GM21723 (cell line): ENCODE data around the gene HOXD4.

ENCODE experiments used
- ATAC-seq: cut with Tn5 transposase; IDR thresholded peaks from one replicate; pipeline ENCODE4 v1.9.1; 2021; ENCODE audit warnings: mild to moderate bottlenecking, moderate library complexity; ENCODE audit not compliant: unreplicated experiment

The HOXD4 gene

DNA sequence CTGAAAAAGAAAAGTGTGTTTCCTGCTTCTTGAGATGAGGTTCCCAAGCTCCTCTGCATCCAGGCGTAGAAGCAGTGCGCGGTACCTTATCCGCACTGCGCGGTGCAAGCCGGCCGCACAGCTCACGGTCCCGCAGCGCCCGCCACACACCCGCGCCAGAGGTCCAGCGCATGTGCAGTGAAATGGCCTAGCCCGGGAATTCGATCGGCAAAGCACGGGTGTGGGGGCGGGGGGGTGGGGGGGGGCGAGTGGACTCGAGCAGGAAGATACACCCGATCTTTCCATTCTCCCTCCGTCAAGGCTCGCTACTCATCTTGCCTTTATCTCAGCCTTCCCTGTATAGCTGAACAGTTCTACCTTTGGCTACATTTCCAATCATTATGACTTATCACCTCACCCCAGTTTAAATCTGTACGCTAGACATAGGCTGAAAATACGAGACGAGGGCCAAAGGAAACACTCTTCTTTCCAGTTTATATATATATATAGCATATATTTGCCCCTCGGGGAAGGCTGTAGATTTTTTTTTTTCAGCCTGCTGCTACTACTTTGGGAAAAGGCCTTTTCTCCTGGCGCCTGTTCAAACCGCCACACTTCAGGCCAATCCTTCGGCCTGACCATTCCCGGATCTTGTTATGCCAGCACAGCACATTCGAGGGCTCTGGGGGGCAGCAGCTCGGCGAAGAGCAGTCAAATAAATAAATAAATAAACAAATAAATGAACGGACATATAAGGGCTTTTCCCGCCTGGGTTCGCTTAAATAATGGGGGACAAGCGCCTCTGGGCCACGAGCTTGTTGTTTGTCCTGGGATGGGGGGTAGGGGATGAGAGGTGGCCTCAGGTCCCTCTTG, 11.5 kb upstream of the HOXD4 start:
- ATAC-seq: no peak

DNA sequence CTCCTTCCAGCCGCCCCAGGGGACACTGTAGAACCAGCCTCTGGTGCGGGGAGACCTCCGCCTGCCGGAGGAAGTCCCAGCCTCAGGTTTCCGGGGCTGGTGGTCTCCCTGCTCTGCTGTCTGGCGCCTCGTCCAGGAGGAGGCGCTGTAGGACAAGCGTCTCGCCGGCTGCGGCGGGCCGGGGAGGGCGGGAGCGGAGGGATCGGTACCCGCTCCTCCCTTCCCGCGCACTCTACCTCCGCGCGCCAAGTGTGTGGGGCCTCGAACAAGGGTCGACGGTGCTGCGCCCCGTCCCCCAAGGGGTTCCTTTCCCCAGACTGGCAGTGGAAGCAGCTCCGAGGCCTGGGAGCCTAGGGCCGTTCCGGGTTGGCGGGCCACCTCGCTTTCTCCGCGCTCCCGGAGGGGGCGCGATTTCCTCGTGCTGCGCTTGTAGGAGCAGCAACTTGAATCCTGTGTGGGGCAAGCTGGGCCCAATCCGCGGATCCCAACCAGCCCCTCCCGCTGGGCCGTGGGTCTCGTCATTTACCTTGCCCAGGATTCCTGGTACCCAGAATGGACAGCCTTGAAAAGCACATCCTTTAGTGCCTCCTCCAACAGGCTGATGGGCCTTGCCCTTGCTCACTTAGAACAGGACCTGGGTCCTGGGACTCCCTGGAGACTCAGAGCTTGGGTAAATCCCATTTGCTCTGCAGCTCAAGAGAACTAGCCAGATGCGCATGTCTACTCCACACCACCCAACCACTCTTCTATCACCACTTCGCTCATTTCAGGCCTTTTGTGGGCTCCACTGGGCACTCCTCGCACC, 10.6 kb upstream of the HOXD4 start:
- ATAC-seq: peak; percentile 98

DNA sequence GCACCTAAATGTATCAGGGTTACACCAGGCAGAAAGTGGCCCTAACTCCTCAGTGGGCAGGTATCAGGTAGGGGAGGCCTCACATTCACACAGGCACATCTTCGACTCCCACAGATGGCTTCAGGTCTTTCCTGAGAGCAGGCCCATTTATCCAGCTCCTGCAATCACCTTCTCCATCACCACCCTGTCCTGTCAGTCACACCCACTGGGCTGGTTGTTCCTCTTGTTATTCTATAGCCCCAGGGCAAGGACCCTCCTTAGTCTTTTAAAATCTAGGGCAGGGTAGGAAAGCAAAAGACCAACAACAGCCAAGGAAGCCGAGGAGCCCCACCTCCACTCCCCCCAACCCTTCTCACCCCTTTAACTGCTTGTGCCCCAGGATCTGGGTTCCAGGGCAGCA, 9.1 kb upstream of the HOXD4 start:
- ATAC-seq: no peak

DNA sequence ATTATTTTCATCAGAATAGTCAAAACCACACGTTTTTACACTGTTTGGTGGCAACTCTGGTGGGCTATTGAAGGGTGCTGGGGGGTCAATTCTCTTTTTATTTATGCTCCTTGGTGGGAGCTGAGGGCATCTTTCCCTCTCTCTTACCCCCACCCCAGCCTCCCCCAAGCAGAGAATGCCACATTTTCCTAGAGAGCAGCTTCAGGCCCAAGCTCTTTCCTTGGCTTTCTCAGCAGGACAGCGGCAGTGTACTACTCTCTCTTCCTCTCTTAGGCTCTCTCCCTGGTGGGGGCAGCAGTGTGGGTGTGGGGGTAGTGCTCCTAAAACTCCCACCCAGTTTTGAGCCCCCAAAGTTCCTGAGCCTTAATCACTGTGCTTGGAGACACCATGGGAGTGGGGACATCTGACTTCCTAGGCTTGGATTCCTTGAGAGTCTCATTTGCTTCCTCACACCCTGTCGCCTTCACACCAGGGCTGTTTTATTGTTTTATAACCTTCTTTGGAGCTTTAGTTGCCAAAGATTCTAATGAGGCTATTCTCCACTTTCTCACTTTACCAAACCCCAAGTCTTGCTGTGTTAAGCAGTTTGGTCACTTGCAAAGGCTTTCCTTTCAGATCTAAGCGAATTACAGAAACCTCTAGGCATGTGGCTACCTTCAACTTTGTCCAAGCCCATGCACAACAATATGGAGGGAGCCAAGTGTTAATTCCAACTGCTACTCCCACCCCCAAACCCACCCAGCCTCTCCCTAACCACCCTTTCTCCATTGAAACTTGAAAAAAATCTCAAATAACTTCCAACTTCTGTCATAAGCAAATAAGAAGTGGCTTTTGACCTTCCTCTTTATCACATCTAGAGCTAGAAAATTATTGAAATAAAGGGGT, 6.0 kb upstream of the HOXD4 start:
- ATAC-seq: no peak

GRCh38 chr2:176146101-176146500, 5.2 kb upstream of the HOXD4 start:
- no peak for ATAC-seq

GRCh38 chr2:176146645-176147044, 4.7 kb upstream of the HOXD4 start:
- no peak for ATAC-seq

DNA sequence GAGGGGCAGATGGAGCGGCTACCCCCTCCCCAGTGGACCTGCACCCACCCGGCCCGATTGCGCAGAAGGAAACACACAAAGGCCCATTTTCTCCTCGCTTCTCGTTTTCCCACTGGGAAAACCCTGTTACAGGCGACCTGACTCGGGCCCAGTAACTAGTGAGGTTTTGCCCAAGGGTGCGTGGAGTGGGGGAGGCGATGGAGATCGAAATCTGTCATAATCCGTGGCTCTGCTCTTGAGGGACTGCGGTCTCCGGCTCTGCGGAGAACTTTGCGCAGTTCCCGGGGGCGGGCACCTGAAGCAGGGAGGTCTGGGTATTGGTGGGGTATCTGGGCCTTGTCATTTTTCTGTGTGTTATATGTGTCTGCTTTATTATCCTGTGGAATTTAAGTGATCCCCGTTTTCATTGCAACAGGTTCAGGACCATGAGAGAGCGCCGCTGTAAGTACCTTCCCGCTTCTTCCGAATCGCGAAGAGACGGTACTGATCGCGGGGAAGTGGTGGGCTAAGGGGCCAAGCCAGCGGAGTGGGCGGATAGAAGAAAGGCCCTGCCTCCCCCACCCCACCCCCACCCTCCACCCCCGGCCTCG, 4.0 kb upstream of the HOXD4 start:
- no peak for ATAC-seq

- no peak for ATAC-seq
Measured at GRCh38 chr2:176147800-176148496, 3.4 kb upstream of the HOXD4 start.

- no peak for ATAC-seq
Measured at GRCh38 chr2:176148751-176149421, 2.5 kb upstream of the HOXD4 start.

DNA sequence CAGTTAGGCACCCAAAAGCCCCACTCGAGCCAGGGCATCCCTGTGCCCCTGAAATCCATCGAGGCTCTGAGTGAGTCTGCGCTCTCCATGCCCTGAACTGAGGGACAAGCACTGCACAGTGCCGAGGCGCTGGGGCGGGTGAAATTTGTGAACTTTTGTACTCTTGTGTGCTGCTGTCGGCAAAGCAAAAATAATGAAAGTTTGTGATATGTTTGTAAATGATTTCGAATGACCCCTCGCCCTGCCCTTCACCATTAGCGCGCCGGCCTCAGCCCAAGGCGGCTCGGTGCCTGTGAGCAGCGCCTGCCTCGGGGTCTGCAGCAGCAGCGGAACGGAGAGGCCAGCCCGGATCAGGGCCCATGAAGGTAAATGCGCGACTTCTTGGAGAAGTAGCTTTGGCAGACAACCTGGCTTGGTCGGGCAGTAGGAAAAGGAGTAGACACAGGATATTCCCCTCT, 1.8 kb upstream of the HOXD4 start:
- no peak for ATAC-seq

DNA sequence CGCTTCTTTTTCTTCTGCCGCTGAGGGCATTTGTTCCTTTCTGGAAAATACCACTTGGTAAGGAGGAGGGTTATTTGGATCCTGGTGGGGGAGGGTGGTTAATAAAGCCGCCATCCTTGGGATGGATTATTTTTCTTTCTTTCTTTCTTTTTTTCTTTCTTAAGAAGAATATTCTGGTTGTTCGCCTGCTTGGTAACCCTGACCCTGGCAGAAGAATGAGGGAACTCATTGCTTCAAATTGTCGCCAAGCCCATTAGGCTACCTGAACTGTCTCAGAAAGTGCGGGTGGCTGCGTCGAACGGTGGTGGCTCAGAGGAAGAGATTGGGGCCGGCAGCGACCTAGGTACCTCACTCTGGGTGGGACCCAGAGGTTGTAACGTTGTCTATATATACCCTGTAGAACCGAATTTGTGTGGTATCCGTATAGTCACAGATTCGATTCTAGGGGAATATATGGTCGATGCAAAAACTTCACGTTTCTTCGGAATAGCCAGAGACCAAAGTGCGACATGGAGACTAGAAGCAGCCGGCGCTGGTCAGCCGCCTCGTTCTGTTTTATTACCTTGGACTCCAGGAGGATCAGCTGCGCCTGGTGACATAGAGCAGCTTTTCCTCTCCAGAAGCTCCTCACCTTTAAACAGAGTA, 1.3 kb upstream of the HOXD4 start:
- ATAC-seq: no peak

GRCh38 chr2:176150584-176151441, 537 bp upstream of the HOXD4 start:
- ATAC-seq: no peak

- no peak for ATAC-seq
Measured at GRCh38 chr2:176152350-176153181, 1.2 kb downstream of the HOXD4 start.

GRCh38 chr2:176154576-176155252, 3.4 kb downstream of the HOXD4 start:
- ATAC-seq: no peak

DNA sequence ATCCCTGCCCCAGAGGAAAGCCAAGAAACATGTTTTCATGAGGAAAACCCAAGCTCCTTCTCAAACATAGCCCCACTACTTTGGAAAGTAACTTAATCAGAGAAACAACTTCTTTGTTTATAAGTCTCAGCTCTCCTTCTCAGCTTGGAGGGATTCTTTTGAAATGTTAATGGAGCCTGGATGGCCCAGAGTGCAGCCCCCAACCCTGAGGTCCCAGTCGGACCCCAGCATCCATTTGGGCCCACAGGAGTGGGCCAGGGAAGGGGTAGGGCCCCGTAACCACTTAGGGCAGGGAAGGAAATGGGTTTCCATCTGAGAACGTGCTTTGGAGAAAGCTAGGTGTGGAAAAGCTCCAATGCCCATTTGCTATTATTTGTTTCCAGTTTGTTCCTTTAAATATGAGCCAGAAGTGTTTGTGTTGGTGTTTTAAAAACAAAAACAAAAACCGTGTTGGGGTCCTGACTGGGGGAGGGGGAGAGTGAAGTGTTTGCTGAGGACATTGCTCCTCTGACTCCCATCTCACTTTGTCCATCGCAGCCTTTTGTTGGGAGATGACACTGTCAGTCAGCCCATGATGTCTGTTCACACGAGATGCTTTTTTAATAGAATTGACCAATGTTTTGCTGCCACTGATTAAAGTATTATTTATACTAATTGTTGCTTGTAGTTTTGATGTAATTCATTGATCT, 4.2 kb downstream of the HOXD4 start:
- ATAC-seq: no peak

DNA sequence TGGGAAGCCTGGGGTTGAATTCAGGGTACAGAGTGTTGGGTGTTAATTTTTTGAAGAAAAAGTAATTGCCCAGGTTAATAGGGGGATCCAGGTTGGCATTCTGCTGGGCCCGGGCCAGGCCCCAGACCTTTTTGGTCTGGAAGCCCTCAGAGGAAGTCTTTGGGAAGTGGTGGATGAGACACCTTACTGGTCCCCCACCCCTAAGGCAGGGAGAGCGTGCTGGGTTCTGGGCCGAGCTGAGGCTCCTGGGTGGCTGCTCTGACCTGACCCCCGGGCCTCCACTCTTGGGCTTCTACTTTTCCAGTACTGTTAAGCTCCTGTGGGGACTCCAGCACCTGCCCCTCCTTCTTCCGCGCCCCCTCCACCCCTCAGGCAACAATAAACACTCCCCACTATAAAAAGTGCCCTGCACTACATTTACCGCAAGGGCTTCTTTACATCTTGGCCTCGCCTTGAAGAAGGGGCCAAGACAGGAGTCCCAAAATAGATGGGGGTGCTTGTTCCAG, 5.0 kb downstream of the HOXD4 start:
- ATAC-seq: no peak
